Effector memory CD8-positive, alpha-beta T cell (primary cell): Measurements from ENCODE around the gene C1orf226.
A peak's percentile ranks its signal among the peaks of the same experiment; 100 is the strongest.

Source experiments
- ATAC-seq: fragments of 150-1000 bp; cut with Tn5 transposase; replicated peaks from 2 replicates; pipeline ENCODE4 v1.10.0; 2021; ENCODE audit warnings: mild to moderate bottlenecking, moderate library complexity
- DNase-seq, 3 experiments: peaks; one replicate each; pipeline ENCODE4 v3.0.0; 2021
- H3K27ac Mint-ChIP-seq, 2 donors: one replicate each; pipeline ENCODE4 v1.8.0; 2022; ENCODE audit warnings: mild to moderate bottlenecking in 2 of 2, mixed read lengths in 2 of 2, moderate library complexity in 2 of 2
- H3K27me3 Mint-ChIP-seq, 2 donors: one replicate each; pipeline ENCODE4 v1.8.0; 2022; ENCODE audit warnings: mixed read lengths in 2 of 2
- H3K36me3 Mint-ChIP-seq: one replicate; pipeline ENCODE4 v1.8.0; 2022; ENCODE audit warnings: mild to moderate bottlenecking, moderate library complexity, mixed read lengths; ENCODE audit not compliant: insufficient read depth
- H3K4me1 Mint-ChIP-seq, 2 donors: one replicate each; pipeline ENCODE4 v1.8.0; 2022; ENCODE audit warnings: low read depth in 2 of 2, mixed read lengths in 2 of 2
- H3K4me3 Mint-ChIP-seq, 2 donors: one replicate each; pipeline ENCODE4 v1.8.0; 2022; ENCODE audit warnings: mild to moderate bottlenecking in 2 of 2, mixed read lengths in 2 of 2, moderate library complexity in 2 of 2
- H3K9me3 Mint-ChIP-seq, 2 donors: one replicate each; pipeline ENCODE4 v1.8.0; 2022; ENCODE audit warnings: mixed read lengths in 2 of 2

Gene C1orf226

GRCh38 chr1:162358928-162359327 lies 22.6 kb upstream of the C1orf226 start:
- no peak overlapping the region for H3K27ac Mint-ChIP-seq
- ATAC-seq (no peak), DNase-seq (no peak)
- no peaks in the 10 kb centered on the region for H3K4me1 Mint-ChIP-seq
- peaks cover 45 to 72% of the 10 kb centered on the region in 2 donors for H3K27me3 Mint-ChIP-seq
- no peaks in the 10 kb centered on the region for H3K36me3 Mint-ChIP-seq
- H3K4me3 Mint-ChIP-seq = no peak overlapping the region
- no peaks in the 10 kb centered on the region for H3K9me3 Mint-ChIP-seq

- peaks cover 37 to 76% of the 10 kb centered on the region in 2 donors for H3K27me3 Mint-ChIP-seq
- H3K9me3 Mint-ChIP-seq = no peaks in the 10 kb centered on the region
- DNase-seq (no peak), ATAC-seq (no peak)
- no peak overlapping the region for H3K4me3 Mint-ChIP-seq
- H3K4me1 Mint-ChIP-seq = no peaks in the 10 kb centered on the region
- H3K27ac Mint-ChIP-seq = no peak overlapping the region
- H3K36me3 Mint-ChIP-seq = no peaks in the 10 kb centered on the region
These were observed 21.8 kb upstream of the C1orf226 start for GRCh38 chr1:162359523-162360236.

GRCh38 chr1:162360237-162360873 lies 21.2 kb upstream of the C1orf226 start:
- no peak overlapping the region for H3K27ac Mint-ChIP-seq
- no peaks in the 10 kb centered on the region for H3K9me3 Mint-ChIP-seq
- ATAC-seq = no peak
- no peak overlapping the region for H3K4me3 Mint-ChIP-seq
- DNase-seq = no peak
- H3K27me3 Mint-ChIP-seq = peaks cover 32 to 76% of the 10 kb centered on the region in 2 donors
- no peaks in the 10 kb centered on the region for H3K4me1 Mint-ChIP-seq
- no peaks in the 10 kb centered on the region for H3K36me3 Mint-ChIP-seq

GRCh38 chr1:162360874-162361260 lies 20.7 kb upstream of the C1orf226 start:
- Mint-ChIP-seq H3K27me3 (peaks cover 28 to 74% of the 10 kb centered on the region in 2 donors), H3K4me1 (no peaks in the 10 kb centered on the region), H3K9me3 (no peaks in the 10 kb centered on the region), H3K4me3 (no peak overlapping the region), H3K27ac (no peak overlapping the region), H3K36me3 (no peaks in the 10 kb centered on the region)
- ATAC-seq (no peak), DNase-seq (no peak)

DNA sequence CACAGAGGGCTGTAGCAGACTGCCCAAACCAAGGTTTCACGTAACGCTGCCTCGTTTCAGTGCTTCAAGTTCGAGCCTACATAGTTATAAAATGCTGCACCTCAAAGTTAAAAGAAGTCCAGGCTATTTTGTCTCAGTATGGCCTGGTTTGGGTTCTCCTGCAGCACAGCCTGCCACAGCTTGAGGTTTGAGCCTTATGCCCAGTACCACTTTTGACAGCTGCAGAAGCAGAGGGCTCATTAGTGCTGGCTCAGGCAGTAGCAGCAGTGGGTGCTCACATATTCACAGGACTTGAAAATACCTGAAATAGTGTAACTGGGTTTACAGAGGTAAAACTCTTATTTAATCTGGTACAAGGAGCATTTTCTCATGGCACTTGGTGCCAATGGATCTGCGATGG lies 20.2 kb upstream of the C1orf226 start:
- ATAC-seq = no peak
- no peaks in the 10 kb centered on the region for H3K4me1 Mint-ChIP-seq
- H3K27ac Mint-ChIP-seq = no peak overlapping the region
- no peaks in the 10 kb centered on the region for H3K36me3 Mint-ChIP-seq
- H3K4me3 Mint-ChIP-seq = no peak overlapping the region
- no peaks in the 10 kb centered on the region for H3K9me3 Mint-ChIP-seq
- DNase-seq = no peak
- H3K27me3 Mint-ChIP-seq = peaks cover 32 to 70% of the 10 kb centered on the region in 2 donors

- Mint-ChIP-seq H3K4me1 (peaks cover 0 to 2% of the 10 kb centered on the region in 2 donors), H3K27me3 (peaks cover 22 to 66% of the 10 kb centered on the region in 2 donors), H3K4me3 (no peak overlapping the region), H3K27ac (no peak overlapping the region), H3K9me3 (no peaks in the 10 kb centered on the region), H3K36me3 (no peaks in the 10 kb centered on the region)
- DNase-seq (no peak), ATAC-seq (no peak)
These were observed 17.7 kb upstream of the C1orf226 start for GRCh38 chr1:162363823-162364222.

DNA sequence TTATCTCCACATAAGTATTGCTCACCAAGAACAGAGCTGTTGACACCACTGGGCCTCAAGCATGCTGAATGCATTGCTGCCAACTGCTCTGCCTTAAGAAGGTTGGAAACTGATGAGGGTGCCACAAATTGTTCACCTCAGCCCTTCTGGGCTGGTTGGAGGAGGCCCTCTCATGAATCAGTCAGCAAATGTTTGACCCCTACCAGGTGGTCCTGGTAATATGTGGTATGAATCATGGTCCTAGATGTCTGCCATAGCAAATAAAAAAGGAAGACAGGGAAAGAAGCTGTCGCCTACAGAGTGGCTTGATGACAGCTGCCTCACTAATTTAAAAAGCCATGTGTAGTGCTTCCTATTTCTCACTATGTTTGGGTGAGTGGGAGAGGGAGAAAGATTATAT lies 17.0 kb upstream of the C1orf226 start:
- Mint-ChIP-seq H3K27ac (no peak overlapping the region), H3K36me3 (no peaks in the 10 kb centered on the region), H3K27me3 (peaks cover 18 to 66% of the 10 kb centered on the region in 2 donors)

GRCh38 chr1:162365284-162366020 lies 16.1 kb upstream of the C1orf226 start:
- DNase-seq (no peak), ATAC-seq (no peak)
- Mint-ChIP-seq H3K4me1 (peaks cover 0 to 2% of the 10 kb centered on the region in 2 donors), H3K4me3 (no peak overlapping the region), H3K27ac (no peak overlapping the region), H3K27me3 (peaks cover 17 to 56% of the 10 kb centered on the region in 2 donors), H3K36me3 (no peaks in the 10 kb centered on the region), H3K9me3 (no peaks in the 10 kb centered on the region)

More for the DNA sequence above, 17.0 kb upstream of the C1orf226 start:
- ATAC-seq = no peak
- Mint-ChIP-seq H3K4me1 (peaks cover 0 to 2% of the 10 kb centered on the region in 2 donors), H3K9me3 (no peaks in the 10 kb centered on the region), H3K4me3 (no peak overlapping the region)
- no peak for DNase-seq

- no peak for ATAC-seq
- Mint-ChIP-seq H3K27ac (no peak overlapping the region), H3K27me3 (peaks cover 17 to 55% of the 10 kb centered on the region in 2 donors), H3K36me3 (no peaks in the 10 kb centered on the region), H3K4me3 (no peak overlapping the region), H3K9me3 (no peaks in the 10 kb centered on the region), H3K4me1 (peaks cover 0 to 2% of the 10 kb centered on the region in 2 donors)
- DNase-seq = no peak
These were observed 15.4 kb upstream of the C1orf226 start for GRCh38 chr1:162366149-162366548.

GRCh38 chr1:162366671-162367070 lies 14.9 kb upstream of the C1orf226 start:
- H3K9me3 Mint-ChIP-seq = no peaks in the 10 kb centered on the region
- ATAC-seq (no peak), DNase-seq (no peak)
- H3K4me1 Mint-ChIP-seq = peaks cover 0 to 2% of the 10 kb centered on the region in 2 donors
- peaks cover 17 to 55% of the 10 kb centered on the region in 2 donors for H3K27me3 Mint-ChIP-seq
- H3K4me3 Mint-ChIP-seq = peak overlapping the region in 1 of 2 donors; percentile 35
- H3K27ac Mint-ChIP-seq = no peak overlapping the region
- H3K36me3 Mint-ChIP-seq = no peaks in the 10 kb centered on the region

GRCh38 chr1:162367073-162367472 lies 14.5 kb upstream of the C1orf226 start:
- DNase-seq (no peak), ATAC-seq (no peak)
- no peaks in the 10 kb centered on the region for H3K36me3 Mint-ChIP-seq
- H3K9me3 Mint-ChIP-seq = no peaks in the 10 kb centered on the region
- H3K4me3 Mint-ChIP-seq = peak overlapping the region in 1 of 2 donors; percentile 35
- peaks cover 0 to 2% of the 10 kb centered on the region in 2 donors for H3K4me1 Mint-ChIP-seq
- peaks cover 17 to 54% of the 10 kb centered on the region in 2 donors for H3K27me3 Mint-ChIP-seq
- peak overlapping the region in 1 of 2 donors; percentile 36 for H3K27ac Mint-ChIP-seq

DNA sequence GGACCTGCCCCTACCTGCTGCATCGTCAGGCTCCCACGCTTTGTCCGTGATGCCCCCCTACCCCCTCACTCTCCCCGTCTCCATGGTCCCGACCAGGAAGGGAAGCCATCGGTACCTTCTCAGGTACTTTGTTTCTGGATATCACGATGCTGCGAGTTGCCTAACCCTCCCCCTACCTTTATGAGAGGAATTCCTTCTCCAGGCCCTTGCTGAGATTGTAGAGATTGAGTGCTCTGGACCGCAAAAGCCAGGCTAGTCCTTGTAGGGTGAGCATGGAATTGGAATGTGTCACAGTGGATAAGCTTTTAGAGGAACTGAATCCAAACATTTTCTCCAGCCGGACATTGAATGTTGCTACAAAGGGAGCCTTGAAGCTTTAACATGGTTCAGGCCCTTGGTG lies 13.8 kb upstream of the C1orf226 start:
- DNase-seq (no peak), ATAC-seq (no peak)
- H3K36me3 Mint-ChIP-seq = no peaks in the 10 kb centered on the region
- no peak overlapping the region for H3K27ac Mint-ChIP-seq
- no peak overlapping the region for H3K4me3 Mint-ChIP-seq
- peaks cover 17 to 54% of the 10 kb centered on the region in 2 donors for H3K27me3 Mint-ChIP-seq
- H3K4me1 Mint-ChIP-seq = peaks cover 0 to 4% of the 10 kb centered on the region in 2 donors
- no peaks in the 10 kb centered on the region for H3K9me3 Mint-ChIP-seq

GRCh38 chr1:162368451-162368850 lies 13.1 kb upstream of the C1orf226 start:
- Mint-ChIP-seq H3K4me1 (peaks cover 0 to 5% of the 10 kb centered on the region in 2 donors), H3K27me3 (peaks cover 12 to 54% of the 10 kb centered on the region in 2 donors), H3K9me3 (no peaks in the 10 kb centered on the region), H3K4me3 (no peak overlapping the region), H3K27ac (no peak overlapping the region), H3K36me3 (no peaks in the 10 kb centered on the region)
- ATAC-seq = no peak
- DNase-seq = no peak
